ENCODE results near the gene BNC2. TPM values are rescaled to one million over a fixed set of nuclear protein-coding genes. Genes with fewer than 3 reads are reported as not detected.

The BNC2 gene
- polyA plus RNA-seq, 1 experiment: 17.5 TPM

- Histone ChIP-seq H3K4me3 (ENCODE audit: low read depth, low read length) (no peak overlapping the region), H3K27me3 (ENCODE audit: control insufficient read depth, insufficient read depth, low read length) (no peaks in the 10 kb centered on the region), H3K36me3 (ENCODE audit: control insufficient read depth, insufficient read depth, low read length) (no peaks in the 10 kb centered on the region)
- no peak for TF ChIP-seq CTCF (IDR thresholded peaks at IDR 0.05; ENCODE audit: insufficient read depth, low read depth, low read length)
- POLR2A ChIA-PET: no interaction called here
- CTCF ChIA-PET: interaction anchor here (1.7 kb wide), 1 partner anchor 11 kb away, joined by 4 read pairs; no protein-coding TSS in a partner anchor
- DNase-seq (ENCODE audit: low read depth): no peak
Observed at GRCh38 chr9:16626577-16627130, 243.8 kb downstream of the BNC2 start.

GRCh38 chr9:16625811-16626210 lies 244.7 kb downstream of the BNC2 start:
- TF ChIP-seq CTCF (IDR thresholded peaks at IDR 0.05; ENCODE audit: insufficient read depth, low read depth, low read length): no peak
- no peaks in the 10 kb centered on the region for H3K27me3 ChIP-seq (ENCODE audit: control insufficient read depth, insufficient read depth, low read length)
- no peak overlapping the region for H3K4me3 ChIP-seq (ENCODE audit: low read depth, low read length)
- ChIA-PET POLR2A (no interaction called here), CTCF (interaction anchor here (0.9 kb wide), 1 partner anchor 81 kb away, joined by 3 read pairs; no protein-coding TSS in a partner anchor)
- DNase-seq (ENCODE audit: low read depth): no peak
- H3K36me3 ChIP-seq (ENCODE audit: control insufficient read depth, insufficient read depth, low read length): no peaks in the 10 kb centered on the region

GRCh38 chr9:16625161-16625631 lies 245.3 kb downstream of the BNC2 start:
- TF ChIP-seq CTCF (IDR thresholded peaks at IDR 0.05; ENCODE audit: insufficient read depth, low read depth, low read length): no peak
- no peak for DNase-seq (ENCODE audit: low read depth)
- POLR2A ChIA-PET: no interaction called here
- Histone ChIP-seq H3K27me3 (ENCODE audit: control insufficient read depth, insufficient read depth, low read length) (no peaks in the 10 kb centered on the region), H3K4me3 (ENCODE audit: low read depth, low read length) (no peak overlapping the region), H3K36me3 (ENCODE audit: control insufficient read depth, insufficient read depth, low read length) (no peaks in the 10 kb centered on the region)
- CTCF ChIA-PET: interaction anchor here (0.9 kb wide), 1 partner anchor 81 kb away, joined by 3 read pairs; no protein-coding TSS in a partner anchor

GRCh38 chr9:16624744-16625117 lies 245.7 kb downstream of the BNC2 start:
- no peak for TF ChIP-seq CTCF (IDR thresholded peaks at IDR 0.05; ENCODE audit: insufficient read depth, low read depth, low read length)
- DNase-seq (ENCODE audit: low read depth): no peak
- H3K36me3 ChIP-seq (ENCODE audit: control insufficient read depth, insufficient read depth, low read length): no peaks in the 10 kb centered on the region
- no peaks in the 10 kb centered on the region for H3K27me3 ChIP-seq (ENCODE audit: control insufficient read depth, insufficient read depth, low read length)
- ChIA-PET CTCF (no interaction called here), POLR2A (no interaction called here)
- H3K4me3 ChIP-seq (ENCODE audit: low read depth, low read length): no peak overlapping the region

GRCh38 chr9:16623989-16624743 lies 246.3 kb downstream of the BNC2 start:
- no peak for DNase-seq (ENCODE audit: low read depth)
- H3K36me3 ChIP-seq (ENCODE audit: control insufficient read depth, insufficient read depth, low read length): no peaks in the 10 kb centered on the region
- TF ChIP-seq CTCF (IDR thresholded peaks at IDR 0.05; ENCODE audit: insufficient read depth, low read depth, low read length): no peak
- POLR2A ChIA-PET: no interaction called here
- CTCF ChIA-PET: no interaction called here
- no peaks in the 10 kb centered on the region for H3K27me3 ChIP-seq (ENCODE audit: control insufficient read depth, insufficient read depth, low read length)
- no peak overlapping the region for H3K4me3 ChIP-seq (ENCODE audit: low read depth, low read length)
